Measurements from ENCODE around the gene HABP4.
A peak's percentile ranks its signal among the peaks of the same experiment; 100 is the strongest.

HABP4 gene

DNA sequence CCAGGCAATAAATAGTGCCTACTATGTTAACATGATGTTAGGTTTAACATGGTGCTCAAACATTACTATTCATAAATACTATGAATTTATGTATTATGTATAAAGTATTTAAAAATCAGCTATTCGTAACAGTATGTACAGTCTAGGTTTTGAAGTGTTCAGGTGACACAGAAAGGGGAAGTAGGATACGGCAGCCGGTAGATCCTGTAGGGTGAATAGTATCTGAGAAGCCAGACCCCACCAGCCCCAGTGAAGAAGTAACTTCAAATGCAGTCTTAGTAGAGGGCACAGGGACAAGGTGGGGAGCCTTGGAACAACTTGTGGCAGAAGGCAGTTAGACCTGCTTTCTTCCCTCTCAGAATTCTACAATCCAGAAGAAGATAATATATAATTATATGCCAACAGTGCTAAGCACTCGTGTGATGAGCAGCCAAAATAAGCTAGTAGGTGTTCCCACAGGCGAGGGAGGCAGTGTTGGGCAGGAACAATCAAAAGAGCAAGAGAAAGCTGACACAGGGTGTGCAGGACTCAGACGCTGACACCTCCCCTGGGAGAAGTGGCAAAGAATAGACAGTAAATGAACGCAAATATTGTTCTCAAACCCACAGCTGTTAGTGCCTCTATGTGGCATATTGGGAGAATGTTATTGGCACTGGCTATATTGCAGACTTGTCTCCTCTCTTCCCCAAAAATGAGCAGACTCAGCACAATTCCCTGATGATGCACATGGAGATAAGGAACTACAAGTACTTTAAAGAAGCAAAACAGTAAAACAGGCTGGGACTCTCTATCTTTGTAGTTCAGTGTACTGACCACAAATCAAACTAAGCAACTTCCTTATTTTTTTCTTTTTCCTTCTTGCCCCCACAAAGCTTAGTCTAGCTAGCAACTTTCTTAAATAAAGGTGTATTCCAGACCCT is 36.4 kb upstream of the HABP4 start:
- TF ChIP-seq, protein P1, sequence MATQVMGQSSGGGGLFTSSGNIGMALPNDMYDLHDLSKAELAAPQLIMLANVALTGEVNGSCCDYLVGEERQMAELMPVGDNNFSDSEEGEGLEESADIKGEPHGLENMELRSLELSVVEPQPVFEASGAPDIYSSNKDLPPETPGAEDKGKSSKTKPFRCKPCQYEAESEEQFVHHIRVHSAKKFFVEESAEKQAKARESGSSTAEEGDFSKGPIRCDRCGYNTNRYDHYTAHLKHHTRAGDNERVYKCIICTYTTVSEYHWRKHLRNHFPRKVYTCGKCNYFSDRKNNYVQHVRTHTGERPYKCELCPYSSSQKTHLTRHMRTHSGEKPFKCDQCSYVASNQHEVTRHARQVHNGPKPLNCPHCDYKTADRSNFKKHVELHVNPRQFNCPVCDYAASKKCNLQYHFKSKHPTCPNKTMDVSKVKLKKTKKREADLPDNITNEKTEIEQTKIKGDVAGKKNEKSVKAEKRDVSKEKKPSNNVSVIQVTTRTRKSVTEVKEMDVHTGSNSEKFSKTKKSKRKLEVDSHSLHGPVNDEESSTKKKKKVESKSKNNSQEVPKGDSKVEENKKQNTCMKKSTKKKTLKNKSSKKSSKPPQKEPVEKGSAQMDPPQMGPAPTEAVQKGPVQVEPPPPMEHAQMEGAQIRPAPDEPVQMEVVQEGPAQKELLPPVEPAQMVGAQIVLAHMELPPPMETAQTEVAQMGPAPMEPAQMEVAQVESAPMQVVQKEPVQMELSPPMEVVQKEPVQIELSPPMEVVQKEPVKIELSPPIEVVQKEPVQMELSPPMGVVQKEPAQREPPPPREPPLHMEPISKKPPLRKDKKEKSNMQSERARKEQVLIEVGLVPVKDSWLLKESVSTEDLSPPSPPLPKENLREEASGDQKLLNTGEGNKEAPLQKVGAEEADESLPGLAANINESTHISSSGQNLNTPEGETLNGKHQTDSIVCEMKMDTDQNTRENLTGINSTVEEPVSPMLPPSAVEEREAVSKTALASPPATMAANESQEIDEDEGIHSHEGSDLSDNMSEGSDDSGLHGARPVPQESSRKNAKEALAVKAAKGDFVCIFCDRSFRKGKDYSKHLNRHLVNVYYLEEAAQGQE (IDR thresholded peaks at IDR 0.05; ENCODE audit: insufficient read depth in 1 of 2, low read depth in 2 of 2, low read length in 2 of 2), result no peak
- TF ChIP-seq SIN3A (IDR thresholded peaks at IDR 0.05; ENCODE audit: borderline replicate concordance, insufficient read depth, low read length) (no peak), TAF1 (IDR thresholded peaks at IDR 0.05; ENCODE audit: borderline replicate concordance, insufficient read depth, low read length) (no peak), POLR2AphosphoS5 (IDR thresholded peaks at IDR 0.05; ENCODE audit: low read depth, low read length) (no peak), FOXP2 (optimal IDR thresholded peaks at IDR 0.05; ENCODE audit: borderline replicate concordance, extremely low read depth, extremely low read length, insufficient read depth) (no peak)

DNA sequence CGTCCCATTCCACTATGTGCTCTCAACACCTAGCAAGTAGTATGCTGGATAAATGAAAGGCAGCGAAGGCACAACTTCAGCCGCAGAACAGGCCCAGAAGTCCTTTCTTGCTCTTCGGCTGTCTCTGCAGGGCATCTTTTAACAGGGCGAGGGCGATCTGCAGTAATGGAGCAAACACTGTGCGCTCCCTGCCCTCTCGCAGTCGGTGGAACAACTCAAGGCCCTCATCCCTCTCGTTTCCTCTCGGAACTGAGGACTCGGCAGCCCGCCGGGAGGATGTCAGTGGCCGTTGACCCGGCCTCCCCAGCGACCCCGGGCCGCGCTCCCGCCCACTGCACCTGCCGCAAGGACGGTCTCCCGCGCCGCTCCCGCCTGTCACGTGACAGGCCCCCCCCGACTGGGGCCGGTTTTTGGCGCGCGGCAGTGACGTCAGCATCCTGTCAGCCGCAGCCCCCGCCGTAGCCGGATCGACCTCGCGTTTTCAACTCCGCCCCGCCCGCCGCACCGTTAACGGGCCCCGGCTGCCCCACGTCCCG is 32.9 kb upstream of the HABP4 start:
- TF ChIP-seq SIN3A (IDR thresholded peaks at IDR 0.05; ENCODE audit: borderline replicate concordance, insufficient read depth, low read length), result no peak
- peak; percentile 76 for TF ChIP-seq FOXP2 (optimal IDR thresholded peaks at IDR 0.05; ENCODE audit: borderline replicate concordance, extremely low read depth, extremely low read length, insufficient read depth)

DNA sequence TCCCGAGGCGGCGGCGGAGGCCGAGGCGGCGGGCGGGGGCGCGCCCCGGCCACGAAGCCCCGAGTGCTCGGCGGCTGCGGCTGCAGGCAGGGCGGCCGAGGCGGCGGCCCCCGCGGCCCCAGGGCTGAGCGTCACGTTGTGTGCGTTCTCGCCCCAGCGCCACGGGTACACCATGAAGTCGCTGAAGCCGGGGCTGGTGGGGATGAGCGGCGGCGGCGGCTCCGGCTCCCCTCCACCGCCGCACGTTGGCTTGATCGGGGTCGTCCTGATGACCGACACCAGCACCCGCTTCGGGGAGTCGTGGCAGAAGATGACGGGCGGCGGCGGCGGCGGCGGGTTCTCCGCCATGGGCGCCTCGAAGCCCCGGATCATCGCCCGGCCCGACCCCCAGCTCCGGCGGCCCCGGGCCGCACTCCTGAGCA is 32.3 kb upstream of the HABP4 start:
- TF ChIP-seq SIN3A (IDR thresholded peaks at IDR 0.05; ENCODE audit: borderline replicate concordance, insufficient read depth, low read length) (no peak), POLR2AphosphoS5 (IDR thresholded peaks at IDR 0.05; ENCODE audit: low read depth, low read length) (no peak), FOXP2 (optimal IDR thresholded peaks at IDR 0.05; ENCODE audit: borderline replicate concordance, extremely low read depth, extremely low read length, insufficient read depth) (no peak), TAF1 (IDR thresholded peaks at IDR 0.05; ENCODE audit: borderline replicate concordance, insufficient read depth, low read length) (no peak)
- TF ChIP-seq, protein P1 (IDR thresholded peaks at IDR 0.05; ENCODE audit: insufficient read depth in 1 of 2, low read depth in 2 of 2, low read length in 2 of 2), result no peak

DNA sequence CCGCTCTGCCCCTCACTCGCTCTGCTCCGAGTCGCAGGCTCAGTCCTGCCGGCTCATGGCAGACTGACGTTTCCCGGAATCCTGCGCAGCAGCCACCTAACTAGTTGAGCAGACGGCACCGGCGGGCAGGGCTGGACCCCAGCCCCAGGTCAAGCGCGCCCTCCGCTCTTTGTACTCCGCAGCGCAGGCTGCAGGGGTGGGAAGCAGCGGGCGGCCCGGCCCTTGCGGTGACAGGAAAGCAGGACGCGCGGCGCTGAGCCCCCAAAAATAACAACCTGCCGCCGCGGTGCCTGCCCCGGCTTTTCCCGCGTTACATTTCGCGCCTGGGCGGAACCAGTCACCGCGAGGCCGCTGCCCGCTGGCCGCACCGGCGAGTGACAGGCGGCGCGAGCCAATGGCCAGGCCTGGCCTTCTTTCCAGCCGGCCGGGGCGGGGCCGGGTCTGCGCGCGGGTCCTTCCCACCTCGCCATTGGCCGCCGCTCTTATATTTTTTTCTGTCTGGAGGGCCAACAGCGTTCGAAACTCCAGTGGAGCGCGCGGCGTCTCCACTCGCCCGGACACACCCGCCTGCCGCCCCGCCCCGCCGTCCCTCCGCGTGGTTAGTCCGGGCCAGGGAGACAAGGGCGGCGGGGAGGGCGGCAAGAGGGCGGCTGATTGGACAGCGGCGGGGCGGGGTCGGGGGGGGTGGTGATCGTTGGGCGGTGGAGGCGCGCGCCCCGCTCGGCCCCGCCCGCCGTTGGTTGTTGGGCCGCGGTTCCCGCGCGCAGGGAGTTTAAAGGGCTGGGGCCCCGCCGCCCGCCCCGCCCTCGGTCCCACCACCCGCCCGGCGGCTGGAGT is 31.7 kb upstream of the HABP4 start, which contains the start of gene ZNF367:
Gene ZNF367, minus strand, starts transcription at position 288 of the 837 bp plus-strand sequence. CDS start 338 bp downstream, outside the sequence.
- TF ChIP-seq SIN3A (IDR thresholded peaks at IDR 0.05; ENCODE audit: borderline replicate concordance, insufficient read depth, low read length) (peak; percentile 82; the same call in 1 of the 2 replicates), FOXP2 (optimal IDR thresholded peaks at IDR 0.05; ENCODE audit: borderline replicate concordance, extremely low read depth, extremely low read length, insufficient read depth) (no peak), POLR2AphosphoS5 (IDR thresholded peaks at IDR 0.05; ENCODE audit: low read depth, low read length) (peak; percentile 44; the same call in 1 of the 2 replicates), TAF1 (IDR thresholded peaks at IDR 0.05; ENCODE audit: borderline replicate concordance, insufficient read depth, low read length) (peak; percentile 41; the same call in 1 of the 2 replicates)

DNA sequence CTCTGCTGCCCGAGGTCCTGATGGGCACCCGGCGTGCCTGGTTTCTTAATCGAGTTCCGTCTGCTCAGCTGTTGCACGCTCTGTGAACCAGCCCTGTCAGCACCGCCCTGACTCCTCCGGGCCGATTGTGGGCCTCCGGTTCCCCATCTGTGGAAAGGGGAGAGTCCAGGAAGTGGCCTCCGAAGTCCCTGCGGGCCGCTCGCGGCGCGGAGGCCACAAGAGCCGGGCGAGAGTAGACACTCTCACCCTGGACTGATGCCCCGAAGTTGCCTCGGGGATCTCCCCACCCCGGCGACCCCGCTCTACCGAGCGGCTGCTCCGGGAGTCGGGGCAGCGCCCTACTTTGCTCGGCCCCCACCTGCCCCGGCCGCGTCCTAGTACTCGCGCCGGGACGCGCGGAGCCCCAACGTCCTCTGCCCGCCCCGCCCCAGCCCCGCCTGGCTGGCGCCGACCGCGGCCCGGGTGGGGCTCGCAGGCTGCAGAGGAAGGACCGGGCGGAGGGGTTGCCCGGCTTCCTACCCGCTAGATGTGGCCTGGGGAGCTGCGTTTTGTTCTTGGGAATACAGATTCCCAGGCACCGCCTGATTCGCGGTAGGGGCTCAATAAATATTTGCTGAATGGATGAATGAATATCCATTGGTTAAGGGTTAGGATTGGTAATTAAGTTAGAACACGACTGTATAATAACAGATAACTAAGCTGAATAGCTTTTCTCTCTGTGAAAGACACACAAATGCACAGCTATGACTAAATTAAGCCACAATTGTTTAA is 30.9 kb upstream of the HABP4 start:
- no peak for TF ChIP-seq POLR2AphosphoS5 (IDR thresholded peaks at IDR 0.05; ENCODE audit: low read depth, low read length)
- peak; percentile 36 for TF ChIP-seq FOXP2 (optimal IDR thresholded peaks at IDR 0.05; ENCODE audit: borderline replicate concordance, extremely low read depth, extremely low read length, insufficient read depth)
- no peak for TF ChIP-seq TAF1 (IDR thresholded peaks at IDR 0.05; ENCODE audit: borderline replicate concordance, insufficient read depth, low read length)
- TF ChIP-seq, protein P1 (IDR thresholded peaks at IDR 0.05; ENCODE audit: insufficient read depth in 1 of 2, low read depth in 2 of 2, low read length in 2 of 2), result 0 out of 4 replicates have a peak, but pooled peaks of 1 of the 2 experiments have one; percentile 9
- TF ChIP-seq SIN3A (IDR thresholded peaks at IDR 0.05; ENCODE audit: borderline replicate concordance, insufficient read depth, low read length), result peak; percentile 43; the same call in 1 of the 2 replicates

Data from PFSK-1 (cell line).